HG03159 (cell line): ENCODE measurements around the gene PSMD6.
A peak's percentile ranks its signal among the peaks of the same experiment; 100 is the strongest.

ENCODE experiments used
- ATAC-seq: cut with Tn5 transposase; IDR thresholded peaks from one replicate; pipeline ENCODE4 v1.9.1; 2021; ENCODE audit warnings: mild to moderate bottlenecking, moderate library complexity; ENCODE audit not compliant: unreplicated experiment

Gene PSMD6

DNA sequence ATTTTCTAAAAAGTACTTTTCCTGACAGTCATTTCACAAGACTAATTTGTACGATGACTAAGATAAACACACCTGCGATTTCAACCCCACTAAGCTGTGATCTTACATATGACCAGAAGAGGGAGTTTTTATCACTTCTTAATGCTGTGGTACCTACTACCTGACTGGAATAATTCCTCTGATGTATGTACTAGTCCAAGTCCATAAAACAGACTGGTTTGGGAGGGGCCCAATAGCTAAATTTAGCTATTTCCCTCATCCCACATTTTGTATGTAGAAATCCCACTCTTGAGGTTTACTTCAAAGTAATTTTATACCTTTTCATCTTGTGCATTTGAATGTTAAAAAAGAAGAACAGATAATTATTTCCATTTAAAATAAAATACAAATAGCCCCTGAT is 61.4 kb downstream of the PSMD6 start:
- peak; percentile 87 for ATAC-seq
